ENCODE data around the gene ZNF366.

Gene ZNF366

GRCh38 chr5:72453246-72453775, 53.9 kb downstream of the ZNF366 start:
- no peak for TF ChIP-seq CTCF (IDR thresholded peaks at IDR 0.05)
- Histone ChIP-seq H3K36me3 (no peaks in the 10 kb centered on the region), H3K27ac (peak overlapping the region; percentile 90 to 91), H3K9me3 (no peaks in the 10 kb centered on the region), H3K4me1 (peaks cover 8 to 60% (median 39%) of the 10 kb centered on the region in 4 donors), H3K27me3 (no peaks in the 10 kb centered on the region), H3K4me3 (no peak overlapping the region)
- DNase-seq: no peak
- intact Hi-C loops (cut with DNase I; ENCODE audit: low total_unique reads): no loop called here

- peak overlapping the region; percentile 90 to 91 for H3K27ac ChIP-seq
- no peak for TF ChIP-seq CTCF (IDR thresholded peaks at IDR 0.05)
- peak; percentile 85 to 92 for DNase-seq
- peaks cover 8 to 59% (median 39%) of the 10 kb centered on the region in 4 donors for H3K4me1 ChIP-seq
- no peaks in the 10 kb centered on the region for H3K9me3 ChIP-seq
- no peak overlapping the region for H3K4me3 ChIP-seq
- no peaks in the 10 kb centered on the region for H3K27me3 ChIP-seq
- intact Hi-C loops (cut with DNase I; ENCODE audit: low total_unique reads): no loop called here
- no peaks in the 10 kb centered on the region for H3K36me3 ChIP-seq
Measured at GRCh38 chr5:72452515-72453245, 54.5 kb downstream of the ZNF366 start.

GRCh38 chr5:72451741-72452505, 55.3 kb downstream of the ZNF366 start:
- Histone ChIP-seq H3K36me3 (no peaks in the 10 kb centered on the region), H3K4me1 (peaks cover 8 to 59% (median 39%) of the 10 kb centered on the region in 4 donors), H3K4me3 (no peak overlapping the region), H3K27me3 (no peaks in the 10 kb centered on the region), H3K9me3 (no peaks in the 10 kb centered on the region), H3K27ac (peak overlapping the region; percentile 90 to 91)
- TF ChIP-seq CTCF (IDR thresholded peaks at IDR 0.05): peak in 1 of 2 experiments; percentile 15
- DNase-seq: peak; percentile 85 to 86
- intact Hi-C loops (cut with DNase I; ENCODE audit: low total_unique reads): no loop called here

- peaks cover 8 to 71% (median 36%) of the 10 kb centered on the region in 4 donors for H3K4me1 ChIP-seq
- peak overlapping the region in 1 of 2 donors; percentile 1 for H3K27ac ChIP-seq
- no peak for TF ChIP-seq CTCF (IDR thresholded peaks at IDR 0.05)
- H3K9me3 ChIP-seq: no peaks in the 10 kb centered on the region
- intact Hi-C loops (cut with DNase I; ENCODE audit: low total_unique reads): no loop called here
- H3K4me3 ChIP-seq: no peak overlapping the region
- H3K27me3 ChIP-seq: no peaks in the 10 kb centered on the region
- no peak for DNase-seq
- no peaks in the 10 kb centered on the region for H3K36me3 ChIP-seq
Measured at GRCh38 chr5:72448368-72448767, 58.8 kb downstream of the ZNF366 start.

GRCh38 chr5:72447751-72448150, 59.5 kb downstream of the ZNF366 start:
- no peak for DNase-seq
- Histone ChIP-seq H3K4me1 (peaks cover 8 to 71% (median 34%) of the 10 kb centered on the region in 4 donors), H3K9me3 (no peaks in the 10 kb centered on the region), H3K27me3 (no peaks in the 10 kb centered on the region), H3K36me3 (no peaks in the 10 kb centered on the region), H3K27ac (no peak overlapping the region), H3K4me3 (no peak overlapping the region)
- no peak for TF ChIP-seq CTCF (IDR thresholded peaks at IDR 0.05)
- intact Hi-C loops (cut with DNase I; ENCODE audit: low total_unique reads): no loop called here
